NOMO-1 treated with dmso at 0.1 percent for 144 hours (cell line): ENCODE results near the gene FUBP3.
"Not testable (repeated sequence)": the region's sequence is repeated elsewhere in the genome, so short reads cannot be mapped to it uniquely, and the experiment has no call there.

Experiments
- DNase-seq: peaks from one replicate; lab custom pipeline; 2025; ENCODE audit not compliant: unreplicated experiment; lab: John Stamatoyannopoulos, UW

FUBP3 gene

GRCh38 chr9:130556396-130557076, 22.8 kb upstream of the FUBP3 start:
- no peak for DNase-seq

DNA sequence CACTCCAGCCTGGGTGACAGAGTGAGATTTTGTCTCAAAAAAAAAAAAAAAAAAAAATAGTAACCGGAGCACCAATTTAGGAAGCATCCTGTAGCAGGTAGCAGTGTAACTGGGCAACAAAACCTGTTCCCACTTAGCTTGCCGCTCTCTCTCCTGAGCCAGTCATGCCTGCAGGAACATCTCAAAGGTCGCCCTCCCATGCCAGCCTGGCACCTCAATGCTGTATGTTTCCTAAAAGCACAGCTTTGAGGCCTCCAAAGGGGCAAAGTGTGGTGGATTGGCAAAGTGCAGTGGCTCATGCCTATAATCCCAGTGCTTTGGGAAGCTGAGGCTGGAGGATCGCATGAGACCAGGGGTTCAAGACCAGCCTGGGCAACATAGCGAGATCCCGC, 22.3 kb upstream of the FUBP3 start:
- DNase-seq: no peak

DNA sequence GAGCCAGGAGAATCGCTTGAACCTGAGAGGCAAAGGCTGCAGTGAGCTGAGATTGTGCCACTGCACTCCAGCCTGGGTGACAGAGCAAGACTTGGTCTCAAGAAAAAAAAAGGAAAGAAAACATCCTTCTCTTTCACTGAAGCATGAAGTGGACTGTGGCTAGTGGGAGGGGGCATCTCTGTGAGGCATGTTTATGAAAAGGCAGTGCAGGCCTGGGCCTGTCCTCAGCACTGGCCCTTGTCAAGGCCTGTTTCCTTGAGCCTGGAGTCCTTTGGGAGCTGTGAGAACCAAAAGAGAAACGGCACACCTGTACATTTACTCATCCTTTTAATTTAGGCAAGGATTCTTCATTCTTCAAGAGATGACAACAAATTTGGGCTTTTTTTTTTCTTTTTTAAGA, 18.3 kb upstream of the FUBP3 start:
- DNase-seq: no peak

DNA sequence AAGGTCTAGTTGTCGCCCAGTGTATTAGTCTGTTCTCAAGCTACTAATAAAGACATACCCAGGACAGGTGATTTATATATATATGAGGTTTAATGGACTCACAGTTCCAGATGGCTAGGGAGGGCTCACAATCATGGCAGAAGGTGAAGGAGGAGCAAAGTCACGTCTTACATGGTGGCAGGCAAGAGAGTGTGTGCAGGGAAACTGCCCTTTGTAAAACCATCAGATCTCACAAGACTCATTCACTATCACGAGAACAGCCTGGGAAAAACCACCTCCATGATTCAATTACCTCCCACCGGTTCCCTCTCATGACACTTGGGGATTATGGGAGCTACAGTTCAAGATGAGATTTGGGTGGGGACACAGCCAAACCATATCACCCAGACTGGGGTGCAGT, 16.9 kb upstream of the FUBP3 start:
- DNase-seq: not testable (repeated sequence)

- DNase-seq: no peak
Measured at GRCh38 chr9:130563797-130564196, 15.6 kb upstream of the FUBP3 start.

DNA sequence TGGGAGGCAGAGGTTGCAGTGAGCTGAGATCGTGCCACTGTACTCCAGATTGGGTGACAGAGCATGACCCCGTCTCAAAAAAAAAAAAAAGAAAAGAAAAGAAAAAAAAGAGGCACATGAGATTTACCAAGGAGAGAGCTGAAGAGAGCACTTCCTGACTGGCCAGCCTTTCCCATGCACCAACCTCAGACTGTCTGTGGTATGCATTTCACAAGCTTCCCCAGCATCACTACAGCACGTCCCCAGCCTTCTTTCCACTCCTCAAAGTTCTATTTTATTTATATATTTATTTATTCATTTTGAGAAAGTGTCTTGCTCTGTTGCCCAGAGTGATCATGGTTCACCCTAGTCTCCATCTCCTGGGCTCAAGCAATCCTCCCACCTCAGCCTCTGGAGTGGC, 13.6 kb upstream of the FUBP3 start:
- peak; percentile 54 for DNase-seq

GRCh38 chr9:130570208-130570607, 9.2 kb upstream of the FUBP3 start:
- no peak for DNase-seq

GRCh38 chr9:130575514-130575913, 3.9 kb upstream of the FUBP3 start:
- DNase-seq: no peak

DNA sequence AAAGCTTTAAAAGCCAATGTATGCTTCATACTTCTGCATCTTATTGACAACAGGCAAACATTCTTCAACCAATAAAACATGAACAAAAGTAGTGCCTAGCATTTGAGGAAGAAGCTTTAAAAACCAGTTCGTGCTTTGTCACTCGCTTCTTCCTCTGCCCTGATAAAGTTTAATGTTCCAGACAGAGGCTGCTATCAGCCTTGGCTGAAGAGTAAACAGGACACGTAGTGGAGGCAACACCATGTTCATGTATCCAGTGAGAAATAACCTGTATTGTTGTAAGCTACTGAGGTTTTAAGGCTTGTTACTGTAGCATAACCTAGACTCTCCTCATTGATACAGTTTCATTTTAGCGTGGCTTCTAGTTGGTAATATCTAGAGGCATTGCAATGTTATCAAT, 3.2 kb upstream of the FUBP3 start:
- DNase-seq: no peak

DNA sequence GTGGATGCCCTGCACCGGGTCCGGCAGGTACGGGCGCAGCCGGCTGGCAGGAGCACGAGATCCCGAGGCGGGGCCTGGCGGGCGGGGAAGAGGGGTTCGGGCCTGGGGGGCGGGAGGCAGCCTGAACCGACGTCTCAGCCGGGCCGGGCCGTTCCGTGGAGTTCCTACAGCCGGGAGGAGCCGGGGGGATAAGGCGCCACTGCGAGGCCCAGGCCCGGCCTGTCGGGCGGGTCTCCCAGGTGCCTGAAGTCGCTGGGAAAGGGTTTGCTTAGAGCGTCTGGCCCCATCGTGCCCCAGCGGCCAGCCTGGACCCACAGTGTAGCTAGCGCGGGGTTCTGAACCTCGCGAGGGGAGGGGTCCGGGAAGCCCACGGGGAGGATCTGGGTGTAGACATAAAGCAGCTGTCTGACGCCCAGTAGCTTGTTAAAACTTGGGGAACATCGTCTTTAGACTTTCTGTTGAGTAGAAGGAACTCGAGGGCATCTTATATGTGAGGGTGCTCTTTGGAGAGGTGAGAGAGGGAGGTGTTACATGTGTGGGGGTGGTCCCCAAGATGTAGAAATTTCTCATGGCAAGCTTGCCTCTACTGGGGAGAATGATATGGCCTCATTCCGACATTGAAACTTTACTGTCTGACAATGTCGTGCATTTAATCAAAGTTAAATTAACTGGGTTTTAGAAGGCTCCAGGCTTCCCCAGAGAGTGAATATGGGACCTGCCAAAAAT, 524 bp downstream of the FUBP3 start:
- no peak for DNase-seq

- DNase-seq: no peak
Measured at GRCh38 chr9:130581766-130582165, 2.4 kb downstream of the FUBP3 start.

GRCh38 chr9:130583271-130583670, 3.9 kb downstream of the FUBP3 start:
- no peak for DNase-seq

- no peak for DNase-seq
Measured at GRCh38 chr9:130587921-130588320, 8.5 kb downstream of the FUBP3 start.

GRCh38 chr9:130588416-130588815, 9.0 kb downstream of the FUBP3 start:
- no peak for DNase-seq

DNA sequence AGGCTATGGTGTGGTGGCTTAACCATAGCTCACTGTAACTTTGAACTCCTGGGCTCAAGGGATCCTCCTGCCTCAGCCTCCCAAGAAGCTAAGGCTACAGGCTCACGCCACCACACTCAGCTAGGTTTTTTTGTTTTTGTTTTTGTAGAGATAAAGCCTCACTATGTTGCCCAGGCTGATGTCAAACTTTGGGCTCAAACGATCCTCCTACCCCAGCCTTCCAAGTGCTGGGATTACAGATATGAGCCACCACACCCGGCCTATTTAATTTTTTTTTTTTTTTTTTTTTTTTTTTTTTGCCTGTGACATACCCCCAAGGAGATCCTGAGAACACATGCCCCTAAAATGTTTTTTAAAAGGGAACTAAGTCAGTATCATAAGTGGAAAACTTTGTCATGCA, 10.4 kb downstream of the FUBP3 start:
- DNase-seq: no peak

GRCh38 chr9:130590305-130590704, 10.9 kb downstream of the FUBP3 start:
- DNase-seq: no peak

GRCh38 chr9:130593020-130593419, 13.6 kb downstream of the FUBP3 start:
- DNase-seq: no peak

DNA sequence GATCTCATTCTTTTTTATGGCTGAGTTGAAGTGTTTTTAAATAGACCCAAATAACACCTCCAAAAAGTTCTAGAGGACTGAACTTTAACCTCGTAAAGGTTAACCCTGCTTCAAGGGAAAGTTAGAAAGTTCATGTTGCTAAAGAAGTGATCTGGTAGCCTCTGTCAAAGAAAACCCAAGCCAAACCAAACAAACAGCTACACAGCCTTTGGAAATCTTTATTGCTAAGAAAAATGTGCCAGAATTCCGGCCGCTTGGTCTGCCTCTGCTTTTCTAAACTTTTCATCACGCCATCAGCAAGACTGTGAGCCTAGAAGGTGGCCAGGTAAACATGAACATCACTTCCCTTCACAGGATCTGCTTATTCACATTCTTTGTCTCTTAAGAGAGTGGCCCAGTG, 17.9 kb downstream of the FUBP3 start:
- no peak for DNase-seq

DNA sequence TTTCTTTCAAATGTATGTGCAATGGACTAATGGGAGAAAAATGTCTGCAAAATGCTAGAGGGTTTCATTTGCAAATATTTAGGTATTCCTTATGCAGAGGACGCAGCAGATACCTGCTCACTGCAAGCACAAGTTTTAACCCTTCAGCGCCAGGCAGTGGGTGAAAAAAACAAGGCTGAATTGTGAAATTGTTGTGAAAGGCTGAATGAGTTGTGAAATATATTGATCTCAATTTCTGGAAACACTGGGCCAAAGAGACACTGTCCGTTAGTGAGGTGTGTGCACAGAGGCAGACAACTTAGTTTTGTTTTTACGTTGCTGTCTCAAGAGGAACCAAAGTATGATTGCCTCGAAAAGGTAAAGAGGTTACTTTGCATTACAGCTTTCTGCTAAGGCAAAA, 18.8 kb downstream of the FUBP3 start:
- no peak for DNase-seq

DNA sequence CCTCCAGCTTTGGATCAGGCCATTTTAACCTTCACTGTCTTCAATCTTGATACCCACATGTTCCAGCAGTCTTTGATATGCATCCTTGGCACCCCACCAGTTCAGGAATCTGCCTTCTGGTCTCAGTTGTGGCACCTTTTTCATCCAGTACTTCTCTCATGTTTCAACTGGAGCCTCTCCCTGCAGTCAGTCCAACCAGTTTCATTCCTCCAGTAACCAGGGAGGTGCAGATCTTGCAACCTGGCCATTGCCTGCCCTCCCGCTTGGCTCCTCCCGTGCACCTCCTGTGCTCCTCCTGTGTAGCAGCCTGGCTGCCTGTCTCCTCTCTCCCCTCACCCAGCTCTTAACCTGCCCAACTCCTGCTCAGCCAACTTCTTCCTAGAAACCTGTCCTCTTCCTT, 20.2 kb downstream of the FUBP3 start:
- DNase-seq: no peak

DNA sequence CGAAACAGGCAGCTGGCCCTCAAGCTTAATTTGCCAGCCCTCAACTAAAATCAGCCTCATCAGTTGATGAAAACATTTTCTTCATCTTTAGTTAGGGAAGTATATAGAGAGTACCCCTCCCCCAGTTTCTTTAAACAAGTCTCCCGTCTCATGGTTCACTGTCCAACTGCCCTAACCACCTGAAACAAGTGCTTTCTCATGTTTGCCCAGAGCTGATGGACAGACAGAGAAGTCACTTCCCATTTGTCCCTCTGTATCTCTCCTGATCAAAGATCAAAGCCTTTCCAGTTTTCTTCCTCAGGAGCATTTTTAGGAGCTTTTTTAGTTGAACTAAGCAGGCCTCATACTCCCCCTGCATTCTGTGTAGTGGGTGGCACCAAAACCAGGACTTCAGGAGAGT, 21.7 kb downstream of the FUBP3 start:
- DNase-seq: no peak

DNA sequence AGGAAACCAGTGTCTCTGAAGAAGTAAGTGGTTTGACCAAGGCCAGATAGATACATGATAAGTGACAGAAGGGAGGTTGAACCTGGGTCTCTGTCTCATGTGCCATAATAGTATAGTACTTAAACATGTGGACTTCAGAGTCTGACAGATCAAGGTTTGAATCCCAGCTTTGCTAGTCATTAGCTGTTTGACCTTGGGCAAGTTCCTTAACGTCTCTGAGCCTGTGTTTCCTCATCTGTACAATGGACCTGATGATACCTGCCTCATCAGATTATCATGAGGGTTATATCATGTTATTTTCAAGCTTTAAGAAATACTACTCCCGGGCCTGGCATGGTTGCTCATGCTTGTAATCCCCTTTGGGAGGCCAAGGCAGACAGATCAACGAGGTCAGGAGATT, 24.9 kb downstream of the FUBP3 start:
- DNase-seq: no peak
